Erythroblast (primary cell): ENCODE results near the gene RGMB.

Experiments used
- GATA1 ChIP-seq: IDR thresholded peaks from 2 replicates; pipeline ENCODE4 v1.6.1; 2011; ENCODE audit warnings: low read depth, mild to moderate bottlenecking, control low read depth, low read length, moderate library complexity
- POLR2A ChIP-seq: IDR thresholded peaks from 2 replicates; pipeline ENCODE4 v1.6.1; 2011; ENCODE audit warnings: mild to moderate bottlenecking, low read length

DNA sequence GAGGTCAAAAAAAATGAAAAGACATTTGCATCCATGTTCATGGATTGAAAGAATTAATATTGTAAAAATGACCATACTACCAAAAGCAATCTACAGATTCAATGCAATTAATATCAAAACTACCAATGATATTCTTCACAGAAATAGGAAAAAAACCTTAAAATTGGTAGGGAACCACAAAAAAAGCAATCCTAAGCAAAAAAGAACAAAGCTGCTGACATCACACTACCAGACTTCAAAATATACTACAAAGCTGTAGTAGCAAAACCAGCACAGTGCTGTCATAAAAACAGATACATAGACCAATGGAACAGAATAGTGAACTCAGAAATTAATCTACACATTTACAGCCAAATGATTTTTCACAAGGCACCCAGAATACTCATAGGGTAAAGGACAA, 34.3 kb downstream of the RGMB start:
- TF ChIP-seq POLR2A: no peak
- no peak for TF ChIP-seq GATA1
